B cell (primary cell): ENCODE data around the gene DAZL. TPM values are rescaled to one million over a fixed set of nuclear protein-coding genes. Genes with fewer than 3 reads are reported as not detected.

ENCODE experiments used
- ATAC-seq: fragments of 200-7000 bp; cut with Tn5 transposase; one replicate; pipeline ENCODE4 v1.10.0; 2021; ENCODE audit warnings: low read depth, mild to moderate bottlenecking, moderate number of reproducible peaks, moderate library complexity
- CTCF ChIA-PET: fragments of 350-600 bp; sonication (Branson Sonifier 250); formaldehyde crosslinking; loops from one replicate; lab custom pipeline; 2021; ENCODE audit warnings: antibody characterized with exemption, inconsistent platforms; lab: Charles Lee
- POLR2A ChIA-PET: fragments of 350-600 bp; sonication (Branson Sonifier 250); formaldehyde crosslinking; loops from one replicate; lab custom pipeline; 2021; ENCODE audit warnings: antibody characterized with exemption; lab: Charles Lee
- DNase-seq: peaks from one replicate; pipeline ENCODE4 v3.0.0; 2013
- H2AFZ ChIP-seq: 2 replicates; pipeline ENCODE4 v1.6.1; 2012; ENCODE audit warnings: mild to moderate bottlenecking, low read depth, low read length; ENCODE audit not compliant: insufficient read depth, poor library complexity, severe bottlenecking
- H3K27ac ChIP-seq, 2 donors: 1 replicate in 1 of 2; 2 replicates in 1 of 2; pipeline ENCODE4 v1.5.1; 2012 to 2013; ENCODE audit warnings: low read length in 2 of 2, mild to moderate bottlenecking in 2 of 2, moderate library complexity in 1 of 2
- H3K27me3 ChIP-seq, 4 experiments: fragments of 200-600 bp in 1 of 4; sonication (generic) in 1 of 4; replicated peaks in 1 of 4; 1 replicate in 2 of 4; 2 replicates in 2 of 4; pipeline versions ENCODE4 v1.6.1 to v1.7.0; 2013 to 2016; ENCODE audit warnings: low read length in 3 of 4, mild to moderate bottlenecking in 2 of 4, mixed read lengths in 1 of 4, moderate library complexity in 1 of 4; ENCODE audit not compliant: insufficient read depth in 4 of 4, control insufficient read depth in 3 of 4; ENCODE audit errors: control extremely low read depth in 1 of 4
- H3K36me3 ChIP-seq, 2 experiments: replicated peaks in 1 of 2; 1 replicate in 1 of 2; 2 replicates in 1 of 2; pipeline versions ENCODE4 v1.6.1 to v1.7.1; 2013; ENCODE audit warnings: low read length in 1 of 2; ENCODE audit not compliant: insufficient read depth in 2 of 2, control insufficient read depth in 1 of 2; ENCODE audit errors: control extremely low read depth in 1 of 2, extremely low read depth in 1 of 2
- H3K4me1 ChIP-seq, 2 donors: fragments of 200-600 bp in 1 of 2; sonication (generic) in 1 of 2; 1 replicate in 1 of 2; 2 replicates in 1 of 2; pipeline versions ENCODE4 v1.5.1 to v1.6.1; 2013 to 2017; ENCODE audit warnings: low read length in 2 of 2; ENCODE audit not compliant: control insufficient read depth in 2 of 2, insufficient read depth in 2 of 2
- H3K4me2 ChIP-seq: replicated peaks from 2 replicates; pipeline ENCODE3; 2012; ENCODE audit warnings: mild to moderate bottlenecking, low read depth, low read length; ENCODE audit not compliant: poor library complexity, severe bottlenecking
- H3K4me3 ChIP-seq, 5 experiments: fragments of 200-600 bp in 1 of 5; sonication (generic) in 1 of 5; 1 replicate in 3 of 5; 2 replicates in 2 of 5; pipeline versions ENCODE4 v1.5.1 to v1.7.0; 2011 to 2016; ENCODE audit warnings: low read length in 4 of 5, mild to moderate bottlenecking in 4 of 5, low read depth in 2 of 5, control low read depth in 1 of 5, moderate library complexity in 1 of 5; ENCODE audit not compliant: insufficient read depth in 1 of 5; ENCODE audit errors: control extremely low read depth in 1 of 5, extremely low read depth in 1 of 5
- H3K79me2 ChIP-seq: fragments of 200-600 bp; sonication (generic); one replicate; pipeline ENCODE4 v1.6.0; 2016; ENCODE audit warnings: low read length; ENCODE audit not compliant: control insufficient read depth, insufficient read depth
- H3K9ac ChIP-seq: fragments of 200-600 bp; sonication (generic); 2 replicates; pipeline ENCODE4 v1.6.1; 2017; ENCODE audit warnings: mild to moderate bottlenecking, low read length, moderate library complexity
- H3K9me3 ChIP-seq, 3 donors: one replicate each; pipeline versions ENCODE4 v1.6.1 to v1.7.1; 2013; ENCODE audit warnings: low read length in 2 of 3; ENCODE audit not compliant: control insufficient read depth in 2 of 3, insufficient read depth in 1 of 3; ENCODE audit errors: control extremely low read depth in 1 of 3
- H4K20me1 ChIP-seq: 2 replicates; pipeline ENCODE4 v1.6.0; 2012; ENCODE audit warnings: mild to moderate bottlenecking, low read length; ENCODE audit not compliant: insufficient read depth, control insufficient read depth, poor library complexity, severe bottlenecking
- H3K27ac Mint-ChIP-seq: one replicate; pipeline ENCODE4 v1.8.0; 2021; ENCODE audit warnings: mixed read lengths
- H3K27me3 Mint-ChIP-seq: one replicate; pipeline ENCODE4 v1.8.0; 2021; ENCODE audit warnings: mixed read lengths
- H3K4me1 Mint-ChIP-seq: one replicate; pipeline ENCODE4 v1.8.0; 2021; ENCODE audit warnings: mixed read lengths
- H3K4me3 Mint-ChIP-seq: one replicate; pipeline ENCODE4 v1.8.0; 2021; ENCODE audit warnings: mixed read lengths
- H3K9me3 Mint-ChIP-seq: one replicate; pipeline ENCODE4 v1.8.0; 2022; ENCODE audit warnings: mixed read lengths; ENCODE audit not compliant: insufficient read depth
- CTCF ChIP-seq: fragments of 200-600 bp; IDR thresholded peaks from one replicate; pipeline ENCODE4 v1.8.0; 2022; ENCODE audit warnings: antibody characterized with exemption, mild to moderate bottlenecking
- EZH2 ChIP-seq: IDR thresholded peaks from 2 replicates; pipeline ENCODE4 v1.6.1; 2012; ENCODE audit warnings: borderline replicate concordance, low read depth, mild to moderate bottlenecking, moderate library complexity, low read length; ENCODE audit not compliant: insufficient read depth, poor library complexity, severe bottlenecking
- WGBS: methylation state at CpG from one replicate; pipeline ENCODE4 v1.1.5; 2013; ENCODE audit warnings: missing lambda C conversion rate; ENCODE audit not compliant: insufficient coverage; 5-methylcytosine and 5-hydroxymethylcytosine counted together
- intact Hi-C: fragments of 100-400 bp; cut with micrococcal nuclease; formaldehyde crosslinking; loops from one replicate; pipeline ENCODE4 v1.10.0; 2022
- polyA plus RNA-seq: library from polyadenylated mRNA; depleted of rRNA; stranded (reverse); fragments of >200 nt; gene quantifications from 2 replicates; pipeline ENCODE4 v1.2.3, GENCODE V29; 2012
- total RNA-seq, 2 donors: library from RNA; stranded (reverse); fragments of 120-200 nt in 1 of 2; gene quantifications; 1 replicate in 1 of 2; 2 replicates in 1 of 2; pipeline versions ENCODE4 v1.2.3 to v1.2.4, GENCODE V29; 2013 to 2022

DAZL gene
- total and polyA plus RNA-seq, 2 donors (not counting 1 experiment from before 2014, with no cell fraction given) = 1.3 TPM; not detected in 1

- H3K4me3 ChIP-seq = no peak overlapping the region
- Mint-ChIP-seq H3K9me3 (no peaks in the 10 kb centered on the region), H3K4me1 (peaks cover 6% of the 10 kb centered on the region), H3K4me3 (no peak overlapping the region), H3K27me3 (no peaks in the 10 kb centered on the region), H3K27ac (no peak overlapping the region)
- TF ChIP-seq CTCF = no peak
- TF ChIP-seq EZH2 = no peak
- H3K36me3 ChIP-seq = no peaks in the 10 kb centered on the region
- CTCF ChIA-PET = no interaction called here
- H3K4me1 ChIP-seq = no peaks in the 10 kb centered on the region
- H3K79me2 ChIP-seq = no peaks in the 10 kb centered on the region
- no peaks in the 10 kb centered on the region for H3K27me3 ChIP-seq
- no peak overlapping the region for H2AFZ ChIP-seq
- peaks cover 0 to 4% (median 0%) of the 10 kb centered on the region in 3 donors for H3K9me3 ChIP-seq
- H4K20me1 ChIP-seq = no peaks in the 10 kb centered on the region
- H3K27ac ChIP-seq = no peak overlapping the region
- 93% methylated on average over 4 of the region's 4 CpGs for WGBS
- no peak overlapping the region for H3K9ac ChIP-seq
- DNase-seq = no peak
- ATAC-seq = no peak
- POLR2A ChIA-PET = no interaction called here
- intact Hi-C loops = loop anchor here (10.0 kb wide), 1 partner anchor 47 kb away; no protein-coding TSS in a partner anchor
- no peak overlapping the region for H3K4me2 ChIP-seq
These were observed 42.4 kb upstream of the DAZL start for GRCh38 chr3:16647668-16648067.

- Mint-ChIP-seq H3K27me3 (no peaks in the 10 kb centered on the region), H3K4me1 (peaks cover 14% of the 10 kb centered on the region), H3K4me3 (no peak overlapping the region), H3K27ac (no peak overlapping the region), H3K9me3 (no peaks in the 10 kb centered on the region)
- H3K9ac ChIP-seq = no peak overlapping the region
- no peak for TF ChIP-seq CTCF
- TF ChIP-seq EZH2 = no peak
- H3K79me2 ChIP-seq = no peaks in the 10 kb centered on the region
- no peak overlapping the region for H3K27ac ChIP-seq
- intact Hi-C loops = loop anchor here (10.0 kb wide), 1 partner anchor 55 kb away; no protein-coding TSS in a partner anchor
- H4K20me1 ChIP-seq = no peaks in the 10 kb centered on the region
- H3K27me3 ChIP-seq = no peaks in the 10 kb centered on the region
- POLR2A ChIA-PET = no interaction called here
- no peak overlapping the region for H2AFZ ChIP-seq
- H3K4me1 ChIP-seq = peaks cover 5 to 7% of the 10 kb centered on the region in 2 donors
- no peaks in the 10 kb centered on the region for H3K36me3 ChIP-seq
- CTCF ChIA-PET = interaction anchor here (0.6 kb wide), 1 partner anchor 604 kb away, joined by 3 read pairs; no protein-coding TSS in a partner anchor
- no peaks in the 10 kb centered on the region for H3K9me3 ChIP-seq
- ATAC-seq = no peak
- 40% methylated on average over 1 of the region's 2 CpGs for WGBS
- DNase-seq = no peak
- H3K4me2 ChIP-seq = no peak overlapping the region
- H3K4me3 ChIP-seq = no peak overlapping the region
These were observed 34.6 kb upstream of the DAZL start for GRCh38 chr3:16639806-16640205.
